Measurements from ENCODE around the gene ALG12. TPM values are rescaled to one million over a fixed set of nuclear protein-coding genes. Genes with fewer than 3 reads are reported as not detected.

The ALG12 gene
- total RNA-seq, 1 experiment from 2014 or later = 16.6 TPM

DNA sequence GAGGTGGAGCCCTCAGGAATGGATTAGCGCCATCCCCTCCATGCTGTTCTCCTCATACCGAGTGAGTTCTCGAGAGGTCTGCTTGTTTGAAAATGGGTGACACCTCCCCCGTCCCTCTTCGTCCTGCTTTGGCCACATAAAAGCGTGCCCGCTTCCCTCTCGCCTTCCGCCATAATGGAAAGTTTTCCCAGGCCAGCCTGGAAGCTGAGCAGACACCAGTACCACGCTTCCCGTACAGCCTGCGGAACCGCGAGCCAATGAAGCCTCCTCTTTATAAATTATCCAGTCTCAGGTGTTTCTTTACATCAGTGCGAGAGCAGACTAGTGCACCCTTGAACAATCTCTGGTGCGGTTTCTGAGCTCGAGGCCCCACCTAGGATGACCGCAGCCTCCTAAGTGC is 12.8 kb downstream of the ALG12 start:
- Histone ChIP-seq H3K27me3 (ENCODE audit: insufficient read depth, low read length) (no peaks in the 10 kb centered on the region), H3K4me1 (ENCODE audit: control insufficient read depth in 1 of 2, insufficient read depth in 2 of 2, low read length in 2 of 2) (no peaks in the 10 kb centered on the region), H4K20me1 (ENCODE audit: insufficient read depth) (no peaks in the 10 kb centered on the region), H3K9me2 (ENCODE audit: insufficient read depth) (no peaks in the 10 kb centered on the region), H3K79me2 (ENCODE audit: insufficient read depth, low read length) (no peaks in the 10 kb centered on the region), H2AFZ (ENCODE audit: low read depth, low read length, poor library complexity, severe bottlenecking) (no peak overlapping the region), H3K27ac (ENCODE audit: low read depth, low read length) (no peak overlapping the region), H3K9me3 (ENCODE audit: control insufficient read depth in 1 of 2, insufficient read depth in 1 of 2, low read depth in 1 of 2, low read length in 2 of 2) (no peaks in the 10 kb centered on the region), H3K9ac (ENCODE audit: low read length) (no peak overlapping the region), H3K36me3 (ENCODE audit: control insufficient read depth in 1 of 2, insufficient read depth in 2 of 2, low read length in 2 of 2) (peaks cover 3 to 14% of the 10 kb centered on the region in 2 experiments; a peak in 3 of 4 replicates), H3K4me3 (replicated peaks in 1 of 2; ENCODE audit: low read depth in 1 of 2, low read length in 2 of 2) (no peak overlapping the region), H3K4me2 (ENCODE audit: low read length) (no peak overlapping the region)
- DNase-seq (ENCODE audit: low read depth, low spot score) (no peak), ATAC-seq (no peak)
- ChIA-PET POLR2A (no interaction called here), CTCF (no interaction called here), RAD21 (ENCODE audit: low non-redundant PET in 1 of 2, low total read pairs in 2 of 2, uncharacterized antibody in 2 of 2, unreplicated experiment in 2 of 2) (no interaction called here)
- intact Hi-C loops (cut with micrococcal nuclease) = no loop called here
- TF ChIP-seq, protein P1, sequence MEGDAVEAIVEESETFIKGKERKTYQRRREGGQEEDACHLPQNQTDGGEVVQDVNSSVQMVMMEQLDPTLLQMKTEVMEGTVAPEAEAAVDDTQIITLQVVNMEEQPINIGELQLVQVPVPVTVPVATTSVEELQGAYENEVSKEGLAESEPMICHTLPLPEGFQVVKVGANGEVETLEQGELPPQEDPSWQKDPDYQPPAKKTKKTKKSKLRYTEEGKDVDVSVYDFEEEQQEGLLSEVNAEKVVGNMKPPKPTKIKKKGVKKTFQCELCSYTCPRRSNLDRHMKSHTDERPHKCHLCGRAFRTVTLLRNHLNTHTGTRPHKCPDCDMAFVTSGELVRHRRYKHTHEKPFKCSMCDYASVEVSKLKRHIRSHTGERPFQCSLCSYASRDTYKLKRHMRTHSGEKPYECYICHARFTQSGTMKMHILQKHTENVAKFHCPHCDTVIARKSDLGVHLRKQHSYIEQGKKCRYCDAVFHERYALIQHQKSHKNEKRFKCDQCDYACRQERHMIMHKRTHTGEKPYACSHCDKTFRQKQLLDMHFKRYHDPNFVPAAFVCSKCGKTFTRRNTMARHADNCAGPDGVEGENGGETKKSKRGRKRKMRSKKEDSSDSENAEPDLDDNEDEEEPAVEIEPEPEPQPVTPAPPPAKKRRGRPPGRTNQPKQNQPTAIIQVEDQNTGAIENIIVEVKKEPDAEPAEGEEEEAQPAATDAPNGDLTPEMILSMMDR (IDR thresholded peaks at IDR 0.05 in 2 of 3, conservative IDR thresholded peaks at IDR 0.05 in 1 of 3; ENCODE audit: borderline replicate concordance in 1 of 3, insufficient read depth in 1 of 3, low read depth in 2 of 3, low read length in 2 of 3) = no peak
- TF ChIP-seq EZH2phosphoT487 (IDR thresholded peaks at IDR 0.05; ENCODE audit: borderline replicate concordance) = no peak
- no peak for TF ChIP-seq TCF7L2 (IDR thresholded peaks at IDR 0.05; ENCODE audit: borderline replicate concordance, extremely low read depth, insufficient read depth, insufficient read length)
- TF ChIP-seq, protein P2, sequence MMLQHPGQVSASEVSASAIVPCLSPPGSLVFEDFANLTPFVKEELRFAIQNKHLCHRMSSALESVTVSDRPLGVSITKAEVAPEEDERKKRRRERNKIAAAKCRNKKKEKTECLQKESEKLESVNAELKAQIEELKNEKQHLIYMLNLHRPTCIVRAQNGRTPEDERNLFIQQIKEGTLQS (IDR thresholded peaks at IDR 0.05) = no peak
- TF ChIP-seq SRF (IDR thresholded peaks at IDR 0.05; ENCODE audit: low read depth) = no peak
- no peak for TF ChIP-seq JUND (IDR thresholded peaks at IDR 0.05)
- no peak for TF ChIP-seq ZFX (IDR thresholded peaks at IDR 0.05)
- no peak for TF ChIP-seq EGR1 (IDR thresholded peaks at IDR 0.05; ENCODE audit: low read depth)
- TF ChIP-seq, protein P3, sequence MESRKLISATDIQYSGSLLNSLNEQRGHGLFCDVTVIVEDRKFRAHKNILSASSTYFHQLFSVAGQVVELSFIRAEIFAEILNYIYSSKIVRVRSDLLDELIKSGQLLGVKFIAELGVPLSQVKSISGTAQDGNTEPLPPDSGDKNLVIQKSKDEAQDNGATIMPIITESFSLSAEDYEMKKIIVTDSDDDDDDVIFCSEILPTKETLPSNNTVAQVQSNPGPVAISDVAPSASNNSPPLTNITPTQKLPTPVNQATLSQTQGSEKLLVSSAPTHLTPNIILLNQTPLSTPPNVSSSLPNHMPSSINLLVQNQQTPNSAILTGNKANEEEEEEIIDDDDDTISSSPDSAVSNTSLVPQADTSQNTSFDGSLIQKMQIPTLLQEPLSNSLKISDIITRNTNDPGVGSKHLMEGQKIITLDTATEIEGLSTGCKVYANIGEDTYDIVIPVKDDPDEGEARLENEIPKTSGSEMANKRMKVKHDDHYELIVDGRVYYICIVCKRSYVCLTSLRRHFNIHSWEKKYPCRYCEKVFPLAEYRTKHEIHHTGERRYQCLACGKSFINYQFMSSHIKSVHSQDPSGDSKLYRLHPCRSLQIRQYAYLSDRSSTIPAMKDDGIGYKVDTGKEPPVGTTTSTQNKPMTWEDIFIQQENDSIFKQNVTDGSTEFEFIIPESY (IDR thresholded peaks at IDR 0.05; ENCODE audit: extremely low read depth, insufficient replicate concordance, low read length) = no peak
- TF ChIP-seq SP1 (IDR thresholded peaks at IDR 0.05; ENCODE audit: low read depth) = no peak
- BruUV-seq (replicated peaks) = no TSS peak
